ENCODE measurements around the gene DHX30. TPM values are rescaled to one million over a fixed set of nuclear protein-coding genes. Genes with fewer than 3 reads are reported as not detected.
"Not testable (repeated sequence)": the region's sequence is repeated elsewhere in the genome, so short reads cannot be mapped to it uniquely, and the experiment has no call there.

The DHX30 gene
- polyA plus RNA-seq, 4 donors = 55.5 to 81.6 (median 70.2) TPM

GRCh38 chr3:47882338-47882737, 79.4 kb downstream of the DHX30 start:
- DNase-seq (ENCODE audit: low read depth in 4 of 4, low spot score in 2 of 4) = no peak

DNA sequence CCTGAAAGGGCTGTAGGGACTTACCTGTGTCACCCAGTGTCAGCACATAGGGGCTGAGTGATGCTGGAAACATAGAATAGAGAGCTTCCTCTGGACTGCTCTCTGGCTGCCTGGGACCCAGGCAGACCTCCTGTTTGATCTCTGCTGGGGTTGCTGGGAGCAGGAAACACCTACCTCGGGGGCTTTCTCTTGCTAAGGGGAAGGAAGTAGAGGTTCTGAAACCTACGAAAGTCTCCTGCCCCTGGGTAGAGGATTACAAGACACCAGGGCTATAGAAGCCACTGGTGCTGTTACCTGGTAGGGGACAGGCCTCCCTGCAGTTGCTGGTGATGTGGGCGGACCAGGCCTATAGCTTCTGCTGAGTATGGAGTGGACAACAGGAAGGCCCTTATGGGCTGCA, 81.7 kb downstream of the DHX30 start:
- DNase-seq (ENCODE audit: low read depth in 4 of 4, low spot score in 2 of 4) = no peak

- no peak for DNase-seq (ENCODE audit: low read depth in 4 of 4, low spot score in 2 of 4)
Measured at GRCh38 chr3:47885168-47885567, 82.2 kb downstream of the DHX30 start.

DNA sequence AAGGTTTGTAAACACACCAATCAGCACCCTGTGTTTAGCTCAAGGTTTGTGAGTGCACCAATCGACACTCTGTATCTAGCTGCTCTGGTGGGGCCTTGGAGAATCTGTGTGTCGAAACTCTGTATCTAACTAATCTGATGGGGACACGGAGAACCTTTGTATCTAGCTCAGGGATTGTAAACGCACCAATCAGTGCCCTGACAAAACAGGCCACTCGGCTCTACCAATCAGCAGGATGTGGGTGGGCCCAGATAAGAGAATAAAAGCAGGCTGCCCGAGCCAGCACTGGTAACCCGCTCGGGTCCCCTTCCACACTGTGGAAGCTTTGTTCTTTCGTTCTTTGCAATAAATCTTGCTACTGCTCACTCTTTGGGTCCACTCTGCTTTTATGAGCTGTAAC, 85.1 kb downstream of the DHX30 start:
- DNase-seq (ENCODE audit: low read depth in 4 of 4, low spot score in 2 of 4) = not testable (repeated sequence)

DNA sequence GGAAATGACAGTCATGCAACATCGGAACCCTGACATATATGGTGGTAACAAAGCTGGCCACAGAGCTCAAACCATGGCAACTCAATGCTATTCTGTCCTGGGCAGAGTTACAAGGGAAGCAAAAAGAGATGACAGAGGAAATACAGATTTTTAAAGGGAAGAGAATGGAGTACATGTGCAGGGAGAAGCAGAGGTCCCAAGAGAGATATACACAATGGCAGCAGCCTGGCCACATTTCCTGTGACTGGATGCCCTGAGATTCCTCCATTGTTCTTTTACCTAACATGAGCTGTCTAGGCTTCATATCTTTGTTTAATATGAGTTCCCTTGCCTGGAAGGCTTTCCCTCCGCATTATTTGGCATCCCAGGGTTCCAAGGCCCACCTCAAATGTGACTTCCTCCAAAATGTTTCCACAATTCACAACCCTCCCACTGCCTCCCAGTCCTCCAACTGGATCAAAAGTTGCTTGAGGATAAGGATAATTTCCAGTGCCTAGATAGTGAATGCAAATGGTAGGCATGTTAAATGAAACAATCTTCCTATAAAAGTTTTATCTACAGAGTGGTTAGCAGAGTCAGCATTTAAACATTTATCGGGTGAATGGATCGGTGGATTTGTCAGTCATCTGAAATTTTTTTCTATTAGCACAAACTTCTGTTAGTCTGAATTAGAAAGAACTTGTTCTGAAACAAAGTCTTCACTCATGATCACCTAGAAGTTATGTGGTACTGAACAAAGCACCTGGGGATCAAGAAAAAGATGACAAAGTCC, 86.2 kb downstream of the DHX30 start:
- no peak for DNase-seq (ENCODE audit: low read depth in 4 of 4, low spot score in 2 of 4)

GRCh38 chr3:47890126-47890827, 87.3 kb downstream of the DHX30 start:
- DNase-seq (ENCODE audit: low read depth in 4 of 4, low spot score in 2 of 4) = peak; percentile 22 to 54 (median 39)

- DNase-seq (ENCODE audit: low read depth in 4 of 4, low spot score in 2 of 4) = peak in 3 of 4 donors; percentile 46 to 57 (median 50)
Measured at GRCh38 chr3:47890828-47891612, 88.1 kb downstream of the DHX30 start.

DNA sequence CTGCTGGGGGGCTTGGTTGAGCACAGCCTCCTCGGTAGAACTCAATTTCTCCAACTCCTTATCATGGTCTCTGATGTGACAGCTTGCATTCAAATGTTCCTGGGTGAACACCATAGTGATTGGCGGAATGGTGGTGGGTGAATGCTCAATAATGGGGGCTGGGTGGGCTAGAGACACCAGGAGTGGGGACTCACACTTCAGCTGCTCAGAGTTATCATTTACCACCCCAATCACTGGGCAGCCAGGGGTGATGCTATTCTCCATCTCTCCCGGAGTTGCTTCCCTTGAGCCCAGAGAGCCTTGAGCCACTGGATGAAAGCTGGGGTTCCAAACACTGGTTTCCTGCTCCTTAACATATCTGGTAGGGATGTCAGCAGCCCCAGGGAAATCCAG, 88.7 kb downstream of the DHX30 start:
- DNase-seq (ENCODE audit: low read depth in 4 of 4, low spot score in 2 of 4) = no peak

GRCh38 chr3:47892286-47893040, 89.5 kb downstream of the DHX30 start:
- no peak for DNase-seq (ENCODE audit: low read depth in 4 of 4, low spot score in 2 of 4)

GRCh38 chr3:47895241-47895640, 92.3 kb downstream of the DHX30 start:
- no peak for DNase-seq (ENCODE audit: low read depth in 4 of 4, low spot score in 2 of 4)

- no peak for DNase-seq (ENCODE audit: low read depth in 4 of 4, low spot score in 2 of 4)
Measured at GRCh38 chr3:47896736-47897135, 93.8 kb downstream of the DHX30 start.

DNA sequence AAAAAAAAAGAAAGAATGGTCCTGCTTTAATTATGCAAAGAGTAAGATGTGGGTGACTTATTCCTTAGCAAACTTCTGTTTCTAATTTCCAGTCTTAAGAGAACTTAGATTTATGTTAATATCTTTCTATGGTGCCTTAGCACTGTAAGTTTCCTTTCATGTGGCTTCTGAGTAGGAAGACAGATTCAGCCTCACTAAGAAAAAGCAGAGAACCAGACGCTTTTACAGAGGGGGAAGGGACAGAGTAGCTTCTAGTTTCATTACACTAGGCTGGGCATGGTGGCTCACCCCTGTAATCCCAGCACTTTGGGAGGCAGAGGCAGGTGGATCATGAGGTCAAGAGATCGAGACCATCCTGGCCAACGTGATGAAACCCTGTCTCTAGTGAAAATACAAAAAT, 95.0 kb downstream of the DHX30 start:
- DNase-seq (ENCODE audit: low read depth in 4 of 4, low spot score in 2 of 4) = no peak

DNA sequence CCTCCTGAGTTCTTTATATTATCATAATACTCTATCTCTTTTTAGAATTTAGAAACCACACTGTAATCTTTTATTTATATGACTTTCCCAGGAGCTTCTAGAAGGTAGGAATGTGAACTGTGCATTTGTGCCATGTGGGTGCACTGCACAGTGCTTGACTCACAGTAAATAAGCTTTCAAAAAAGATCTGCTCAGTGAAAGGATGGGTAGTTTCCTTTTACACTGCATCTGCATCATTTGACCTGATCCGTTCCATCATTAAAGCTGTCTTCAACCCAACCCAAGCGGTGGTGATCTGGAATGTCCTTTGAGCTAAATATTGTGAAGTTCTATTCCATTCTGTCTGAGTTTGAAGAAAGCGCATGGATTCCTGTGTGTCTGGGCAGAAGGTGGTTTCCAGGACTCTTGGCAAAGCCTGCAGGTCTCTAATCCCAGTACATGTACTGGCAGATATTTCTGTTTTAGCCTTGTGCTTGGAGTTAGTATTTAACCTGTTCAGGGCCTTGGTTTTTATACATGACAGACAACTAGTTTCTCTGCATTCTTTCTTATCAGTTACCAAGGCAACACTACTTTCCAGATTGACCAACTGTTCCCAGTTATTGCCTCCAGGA, 96.7 kb downstream of the DHX30 start:
- DNase-seq (ENCODE audit: low read depth in 4 of 4, low spot score in 2 of 4) = no peak

Other genes starting within 250 kb of the DHX30 start
- gene CSPG5, start 224.3 kb upstream of the DHX30 start, polyA plus RNA-seq (ENCODE audit: insufficient read length in 4 of 4) = 1 to 10 TPM in 3 of 4 donors, under 1 TPM in 1; 0.97 to 2.1 (median 1.3) TPM
- 100 to 1,000 TPM; 109 to 127 (median 124) TPM for gene SMARCC1, start 21.2 kb upstream of the DHX30 start, polyA plus RNA-seq (ENCODE audit: insufficient read length in 4 of 4)
- 100 to 1,000 TPM; 165 to 180 (median 176) TPM for gene MAP4, start 213.3 kb downstream of the DHX30 start, polyA plus RNA-seq (ENCODE audit: insufficient read length in 4 of 4)